K562 (cell line): ENCODE data around the gene DAG1. TPM values are rescaled to one million over a fixed set of nuclear protein-coding genes. Genes with fewer than 3 reads are reported as not detected.

ENCODE experiments used
- ATAC-seq: fragments of 200-7000 bp; cut with Tn5 transposase; 3 replicates; pipeline ENCODE4 v1.9.1; 2020; ENCODE audit warnings: moderate library complexity
- BruUV-seq: library from RNA; stranded (reverse); fragments of 400-500 nt; replicated peaks from 2 replicates; lab custom pipeline; 2021; lab: Mats Ljungman, UMichigan
- CTCF ChIA-PET: fragments of 300-600 bp; formaldehyde crosslinking; extraction: SDS; loops from one replicate; lab custom pipeline; 2021; ENCODE audit warnings: low intra/inter-chr PET ratio; lab: Yijun Ruan, JAX
- POLR2A ChIA-PET: fragments of 300-600, 350-650 bp; sonication (Branson Sonifier 250); formaldehyde crosslinking; extraction: SDS; loops from one replicate; lab custom pipeline; 2021; ENCODE audit warnings: antibody characterized with exemption, inconsistent platforms; lab: Yijun Ruan, JAX
- DNase-seq, 4 experiments: peaks; one replicate each; pipeline versions ENCODE4 v3.0.0 to v3.0.0-alpha.2; 2011 to 2018; ENCODE audit warnings: low spot score in 3 of 4, mixed read lengths in 3 of 4; ENCODE audit errors: extremely low read depth in 1 of 4
- FAIRE-seq: peaks from 2 replicates; lab custom pipeline; 2011; peaks lifted over from hg19 to GRCh38; lab: Jason Lieb, UNC
- H2AFZ ChIP-seq: 2 replicates; pipeline ENCODE4 v1.6.0; 2011; ENCODE audit warnings: low read depth, low read length, control low read depth, inconsistent platforms
- H3K27ac ChIP-seq: fragments of 200-600 bp; 3 replicates; pipeline ENCODE4 v1.8.0; 2011; ENCODE audit warnings: low read depth, mild to moderate bottlenecking, control low read depth, inconsistent platforms, low read length, moderate library complexity, mixed read lengths; ENCODE audit errors: extremely low read depth
- H3K27me3 ChIP-seq, 2 experiments: fragments of 300-600 bp in 1 of 2; 2 replicates in 1 of 2; 3 replicates in 1 of 2; pipeline versions ENCODE4 v1.6.0 to v1.8.0; 2011; ENCODE audit warnings: inconsistent platforms in 2 of 2, low read length in 2 of 2, mild to moderate bottlenecking in 1 of 2, mixed read lengths in 1 of 2, moderate library complexity in 1 of 2; ENCODE audit not compliant: control insufficient read depth in 2 of 2, insufficient read depth in 2 of 2
- H3K36me3 ChIP-seq: fragments of 300-600 bp; 3 replicates; pipeline ENCODE4 v1.8.0; 2011; ENCODE audit warnings: mild to moderate bottlenecking, low read length, inconsistent platforms; ENCODE audit not compliant: control insufficient read depth, insufficient read depth
- H3K4me1 ChIP-seq, 2 experiments: fragments of 200-600 bp in 1 of 2; replicated peaks in 1 of 2; 2 replicates in 1 of 2; 3 replicates in 1 of 2; pipeline versions ENCODE4 v1.5.1 to v1.8.0; 2011; ENCODE audit warnings: inconsistent platforms in 2 of 2, low read length in 2 of 2, mild to moderate bottlenecking in 1 of 2, mixed read lengths in 1 of 2, moderate library complexity in 1 of 2; ENCODE audit not compliant: control insufficient read depth in 2 of 2, insufficient read depth in 2 of 2
- H3K4me2 ChIP-seq: 2 replicates; pipeline ENCODE4 v1.6.1; 2011; ENCODE audit warnings: low read length, control low read depth, inconsistent platforms, mixed read lengths; ENCODE audit not compliant: insufficient read depth
- H3K4me3 ChIP-seq: fragments of 200-600 bp; sonication (generic), shearing (Covaris generic); 2 replicates; pipeline ENCODE4 v1.5.1; 2016; ENCODE audit warnings: control low read depth, inconsistent platforms
- H3K79me2 ChIP-seq: fragments of 200-600 bp; 3 replicates; pipeline ENCODE4 v1.8.0; 2011; ENCODE audit warnings: low read length, inconsistent platforms; ENCODE audit not compliant: control insufficient read depth, insufficient read depth
- H3K9ac ChIP-seq, 2 experiments: 2 replicates each; pipeline versions ENCODE4 v1.6.0 to v1.6.1; 2011; ENCODE audit warnings: low read depth in 2 of 2, low read length in 2 of 2, control low read depth in 1 of 2, inconsistent platforms in 1 of 2, mild to moderate bottlenecking in 1 of 2, mixed read lengths in 1 of 2; ENCODE audit not compliant: insufficient read depth in 1 of 2
- H3K9me1 ChIP-seq: one replicate; pipeline ENCODE4 v1.6.0; 2011; ENCODE audit warnings: inconsistent platforms, mild to moderate bottlenecking, low read length, moderate library complexity; ENCODE audit not compliant: control insufficient read depth, insufficient read depth
- H3K9me3 ChIP-seq: replicated peaks from 2 replicates; pipeline ENCODE4 v1.5.1; 2011; ENCODE audit warnings: low read depth, low read length, inconsistent platforms; ENCODE audit not compliant: control insufficient read depth, insufficient read depth
- H4K20me1 ChIP-seq: replicated peaks from 2 replicates; pipeline ENCODE4 v1.6.1; 2011; ENCODE audit warnings: low read length, inconsistent platforms, mixed read lengths; ENCODE audit not compliant: control insufficient read depth, insufficient read depth
- CHD7 ChIP-seq: fragments of 200-600 bp; sonication (generic); IDR thresholded peaks from one replicate; pipeline ENCODE4 v1.6.1; 2012; ENCODE audit warnings: mild to moderate bottlenecking, low read depth, low read length, inconsistent platforms
- DLX4 ChIP-seq: fragments of 250-450 bp; sonication (Bioruptor Pico); IDR thresholded peaks from 2 replicates; pipeline ENCODE4 v1.6.1; 2021; ENCODE audit warnings: mild to moderate bottlenecking
- FOXO4 ChIP-seq: fragments of 450-650 bp; formaldehyde crosslinking; IDR thresholded peaks from 2 replicates; pipeline ENCODE4 v1.4.0; 2020; ENCODE audit warnings: mild to moderate bottlenecking, moderate library complexity
- NR1H2 ChIP-seq: sonication (generic); formaldehyde crosslinking; IDR thresholded peaks from 2 replicates; pipeline ENCODE4 v1.4.0; 2020; ENCODE audit warnings: mild to moderate bottlenecking, missing genetic modification reagents
- PHB ChIP-seq: fragments of 250-450 bp; sonication (Bioruptor Pico); IDR thresholded peaks from 2 replicates; pipeline ENCODE4 v1.5.0; 2021
- in situ Hi-C: fragments of 300-500 bp; cut with MboI; formaldehyde crosslinking; loops from 4 replicates; pipeline ENCODE4 v1.15.0; 2018; ENCODE audit warnings: inconsistent platforms, mixed read lengths
- intact Hi-C: fragments of 100-400 bp; cut with micrococcal nuclease; formaldehyde crosslinking; loops from 2 replicates; pipeline ENCODE4 v1.14.2; 2022
- polyA plus RNA-seq, 8 experiments: library from polyadenylated mRNA; depleted of rRNA in 4 of 8; stranded (reverse) in 5 of 8; unstranded in 3 of 8; fragments of >200 nt; fragmentation: Nextera tagmentation in 2 of 8; fragmentation: Illumina TruSeq in 1 of 8; extraction: Ambion mirVana in 2 of 8; extraction: Trizol in 1 of 8; gene quantifications; 2 replicates each; pipeline versions ENCODE4 v1.2.1 to v1.2.3, GENCODE V29; 2011 to 2014; ENCODE audit warnings: inconsistent platforms in 1 of 8, missing spikeins in 1 of 8
- total RNA-seq, 7 experiments: library from RNA; depleted of rRNA in 6 of 7; stranded (reverse); fragments of >200 nt in 6 of 7; fragmentation: Illumina TruSeq in 2 of 7; extraction: Trizol in 2 of 7; gene quantifications; 2 replicates each; pipeline versions ENCODE4 v1.2.1 to v1.2.3, GENCODE V29; 2011 to 2021; ENCODE audit warnings: low replicate concordance in 1 of 7

DAG1 gene
- total and polyA plus RNA-seq, 9 of the 15 experiments (the other 6 are each of a cell fraction or from before 2014, with no cell fraction given): 0.29 to 19.6 (median 8.2) TPM

GRCh38 chr3:49482766-49483165 is 12.7 kb downstream of the DAG1 start:
- Histone ChIP-seq H4K20me1 (no peaks in the 10 kb centered on the region), H3K27ac (no peak overlapping the region), H3K4me1 (no peaks in the 10 kb centered on the region), H3K9me3 (no peaks in the 10 kb centered on the region), H2AFZ (no peak overlapping the region), H3K79me2 (peaks cover 5% of the 10 kb centered on the region; the same call in 1 of the 3 replicates), H3K36me3 (peaks cover 23% of the 10 kb centered on the region; the same call in 2 of the 3 replicates), H3K4me2 (no peak overlapping the region), H3K4me3 (no peak overlapping the region), H3K27me3 (no peaks in the 10 kb centered on the region), H3K9me1 (no peaks in the 10 kb centered on the region), H3K9ac (no peak overlapping the region)
- BruUV-seq: no TSS peak
- FAIRE-seq: no peak
- no peak for ATAC-seq
- intact Hi-C loops: no loop called here
- DNase-seq: no peak
- in situ Hi-C loops: no loop called here
- POLR2A ChIA-PET: no interaction called here
- CTCF ChIA-PET: interaction anchor here (0.5 kb wide), 1 partner anchor 9 kb away, joined by 3 read pairs; no protein-coding TSS in a partner anchor
- TF ChIP-seq NR1H2 (no peak), DLX4 (no peak), CHD7 (no peak), PHB (CRISPR knock-in tag) (no peak), FOXO4 (no peak)
